Measurements from ENCODE around the gene CLCN4.

CLCN4 gene

GRCh38 chrX:10235851-10236250 lies 79.1 kb downstream of the CLCN4 start:
- no peak for TF ChIP-seq GATA1 (IDR thresholded peaks at IDR 0.05; ENCODE audit: low read depth, low read length)
- no peak for TF ChIP-seq POLR2A (IDR thresholded peaks at IDR 0.05; ENCODE audit: low read length)
- DNase-seq = no peak

DNA sequence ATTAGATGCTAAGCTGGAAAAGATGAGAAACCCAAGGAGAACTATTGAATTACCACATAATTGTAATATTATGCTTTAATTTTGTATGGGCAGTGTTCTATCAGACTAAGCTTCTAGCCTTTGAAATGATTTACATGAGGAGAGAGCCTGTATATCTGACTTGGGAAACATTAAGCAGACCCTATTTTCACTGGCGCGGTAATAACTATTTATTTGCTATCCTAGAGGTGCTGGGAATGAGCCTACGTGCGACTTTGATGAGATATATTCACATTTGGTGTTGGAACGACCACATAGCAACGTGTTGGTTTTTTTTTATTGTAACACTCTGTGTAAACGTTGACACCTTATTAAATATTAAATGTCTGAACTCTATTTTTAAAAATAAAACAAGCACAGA lies 80.5 kb downstream of the CLCN4 start:
- no peak for DNase-seq
- TF ChIP-seq GATA1 (IDR thresholded peaks at IDR 0.05; ENCODE audit: low read depth, low read length) = no peak
- TF ChIP-seq POLR2A (IDR thresholded peaks at IDR 0.05; ENCODE audit: low read length) = no peak

- DNase-seq = no peak
- no peak for TF ChIP-seq POLR2A (IDR thresholded peaks at IDR 0.05; ENCODE audit: low read length)
- TF ChIP-seq GATA1 (IDR thresholded peaks at IDR 0.05; ENCODE audit: low read depth, low read length) = no peak
Measured at GRCh38 chrX:10239611-10240064, 82.9 kb downstream of the CLCN4 start.

GRCh38 chrX:10240918-10241317 lies 84.1 kb downstream of the CLCN4 start:
- TF ChIP-seq POLR2A (IDR thresholded peaks at IDR 0.05; ENCODE audit: low read length) = no peak
- no peak for TF ChIP-seq GATA1 (IDR thresholded peaks at IDR 0.05; ENCODE audit: low read depth, low read length)
- DNase-seq = no peak

- DNase-seq = no peak
Measured at GRCh38 chrX:10242026-10242425, 85.3 kb downstream of the CLCN4 start.

DNA sequence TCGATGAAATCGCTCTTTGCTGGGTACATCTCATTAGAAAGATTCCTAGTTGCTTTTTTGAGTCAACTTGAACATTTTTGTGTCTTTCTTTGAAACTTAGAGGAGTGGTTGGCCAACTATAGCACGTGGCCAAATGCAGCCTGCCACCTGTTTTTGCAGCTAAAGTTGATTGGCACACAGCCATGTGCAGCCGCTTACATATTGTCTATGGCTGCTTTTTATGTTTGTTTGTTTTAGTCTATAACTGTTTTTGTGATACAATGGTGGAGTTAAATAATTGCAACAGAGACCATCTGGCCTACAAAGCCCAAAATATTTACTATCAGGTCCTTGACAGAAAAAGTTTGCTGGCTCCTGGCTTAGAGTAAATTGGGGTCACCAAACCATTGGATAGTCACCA lies 86.3 kb downstream of the CLCN4 start:
- TF ChIP-seq POLR2A (IDR thresholded peaks at IDR 0.05; ENCODE audit: low read length) (no peak), GATA1 (IDR thresholded peaks at IDR 0.05; ENCODE audit: low read depth, low read length) (no peak)
- DNase-seq = no peak

More at GRCh38 chrX:10242026-10242425, 85.3 kb downstream of the CLCN4 start:
- TF ChIP-seq POLR2A (IDR thresholded peaks at IDR 0.05; ENCODE audit: low read length) (no peak), GATA1 (IDR thresholded peaks at IDR 0.05; ENCODE audit: low read depth, low read length) (no peak)

DNA sequence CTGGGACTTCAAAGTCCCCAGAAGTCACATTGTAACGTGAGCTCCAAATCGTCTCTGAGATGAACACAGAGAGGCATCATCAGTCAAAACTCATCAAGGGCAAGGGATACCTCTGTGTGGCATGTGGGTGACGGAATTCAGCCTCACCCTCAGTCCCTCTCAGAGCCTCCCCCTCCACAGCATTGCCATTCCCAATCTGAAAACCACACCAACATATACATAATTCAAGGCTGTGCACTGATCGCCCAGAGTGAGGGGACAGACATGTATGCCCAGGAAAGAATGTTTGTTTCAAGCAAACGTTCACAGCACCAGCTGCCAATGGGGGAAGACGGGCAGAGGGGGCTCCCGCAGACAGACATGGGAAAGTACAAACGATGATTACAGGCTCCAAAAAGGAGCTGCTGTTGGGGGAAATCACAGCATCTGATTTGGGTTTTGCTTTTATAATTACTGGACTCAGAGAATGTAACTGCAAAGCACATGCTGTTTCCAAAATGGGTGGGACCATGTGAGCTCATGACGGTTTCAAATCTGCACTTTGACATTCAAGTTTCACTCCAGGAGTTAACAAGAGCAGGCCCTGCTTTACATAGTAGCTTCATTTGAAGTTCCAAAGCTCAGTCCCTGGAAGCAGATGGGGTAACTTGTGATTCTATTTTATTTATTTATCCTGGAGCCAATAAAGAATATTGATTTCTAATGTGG lies 88.3 kb downstream of the CLCN4 start:
- TF ChIP-seq GATA1 (IDR thresholded peaks at IDR 0.05; ENCODE audit: low read depth, low read length) (no peak), POLR2A (IDR thresholded peaks at IDR 0.05; ENCODE audit: low read length) (no peak)
- DNase-seq = no peak

DNA sequence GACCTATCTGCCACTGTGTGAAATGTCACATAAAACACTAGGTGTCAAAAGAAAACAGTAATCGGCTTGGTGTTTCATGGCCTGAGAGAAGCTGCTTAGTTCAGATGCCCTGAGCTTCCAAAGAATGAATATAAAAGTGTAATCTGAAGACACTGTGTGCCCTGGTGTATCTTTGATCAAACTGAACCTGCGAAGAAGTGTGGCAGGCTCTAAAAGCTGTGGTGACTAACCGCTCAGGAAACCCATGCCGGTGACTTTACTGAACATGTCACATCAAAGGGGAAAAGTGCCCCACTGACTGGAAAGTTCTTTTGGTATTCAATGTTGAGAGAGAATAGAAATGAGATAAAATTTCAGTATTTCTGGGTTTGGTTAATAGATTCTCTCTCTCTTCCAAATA lies 89.1 kb downstream of the CLCN4 start:
- TF ChIP-seq POLR2A (IDR thresholded peaks at IDR 0.05; ENCODE audit: low read length) = no peak
- TF ChIP-seq GATA1 (IDR thresholded peaks at IDR 0.05; ENCODE audit: low read depth, low read length) = no peak
- no peak for DNase-seq

GRCh38 chrX:10246297-10246696 lies 89.5 kb downstream of the CLCN4 start:
- TF ChIP-seq POLR2A (IDR thresholded peaks at IDR 0.05; ENCODE audit: low read length) (no peak), GATA1 (IDR thresholded peaks at IDR 0.05; ENCODE audit: low read depth, low read length) (no peak)
- no peak for DNase-seq

- no peak for DNase-seq
- no peak for TF ChIP-seq GATA1 (IDR thresholded peaks at IDR 0.05; ENCODE audit: low read depth, low read length)
- no peak for TF ChIP-seq POLR2A (IDR thresholded peaks at IDR 0.05; ENCODE audit: low read length)
Measured at GRCh38 chrX:10246846-10247245, 90.1 kb downstream of the CLCN4 start.

GRCh38 chrX:10254739-10255138 lies 98.0 kb downstream of the CLCN4 start:
- DNase-seq = peak in 1 of 2 experiments; percentile 1
- TF ChIP-seq POLR2A (IDR thresholded peaks at IDR 0.05; ENCODE audit: low read length) (no peak), GATA1 (IDR thresholded peaks at IDR 0.05; ENCODE audit: low read depth, low read length) (no peak)

DNA sequence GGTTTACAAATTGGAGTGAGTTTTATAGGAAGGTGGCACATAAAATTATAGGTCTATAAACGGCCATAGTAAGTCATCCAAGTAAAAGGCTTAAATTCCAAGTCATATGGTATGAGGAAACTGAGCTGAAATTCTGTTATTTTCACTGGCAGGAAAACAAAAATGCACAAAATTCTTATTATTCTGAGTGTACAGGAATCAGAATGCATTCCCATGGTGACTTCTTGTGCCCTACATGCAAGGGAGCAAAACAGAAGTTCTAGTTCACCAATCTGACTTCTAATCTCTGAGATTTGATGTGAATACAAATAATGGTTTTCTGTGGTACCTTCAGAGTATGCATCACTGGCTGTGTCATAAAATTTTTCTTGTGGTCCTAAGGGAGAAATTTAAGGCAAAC lies 102.9 kb downstream of the CLCN4 start:
- TF ChIP-seq GATA1 (IDR thresholded peaks at IDR 0.05; ENCODE audit: low read depth, low read length) (no peak), POLR2A (IDR thresholded peaks at IDR 0.05; ENCODE audit: low read length) (no peak)
- DNase-seq = no peak

DNA sequence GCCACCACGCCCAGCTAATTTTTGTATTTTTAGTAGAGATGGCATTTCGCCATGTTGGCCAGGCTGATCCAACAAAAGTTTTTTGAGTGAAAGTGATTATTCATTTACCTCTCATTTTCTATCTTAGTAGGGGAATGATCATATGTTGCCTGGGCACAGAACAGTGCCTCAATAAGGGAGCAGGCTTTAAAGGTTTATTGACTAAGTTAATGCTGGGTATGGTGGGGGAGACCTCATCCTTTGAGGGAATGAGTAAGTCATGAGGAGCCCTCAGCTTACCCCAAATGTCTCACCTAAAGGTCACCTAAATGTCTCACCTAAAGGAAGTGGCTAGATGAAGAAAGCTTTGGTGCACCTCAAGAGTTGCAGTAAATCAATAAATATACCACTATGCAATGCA lies 109.0 kb downstream of the CLCN4 start:
- no peak for TF ChIP-seq GATA1 (IDR thresholded peaks at IDR 0.05; ENCODE audit: low read depth, low read length)
- TF ChIP-seq POLR2A (IDR thresholded peaks at IDR 0.05; ENCODE audit: low read length) = no peak
- DNase-seq = no peak

- TF ChIP-seq POLR2A (IDR thresholded peaks at IDR 0.05; ENCODE audit: low read length) = no peak
- TF ChIP-seq GATA1 (IDR thresholded peaks at IDR 0.05; ENCODE audit: low read depth, low read length) = no peak
- no peak for DNase-seq
Measured at GRCh38 chrX:10278716-10279115, 121.9 kb downstream of the CLCN4 start.

DNA sequence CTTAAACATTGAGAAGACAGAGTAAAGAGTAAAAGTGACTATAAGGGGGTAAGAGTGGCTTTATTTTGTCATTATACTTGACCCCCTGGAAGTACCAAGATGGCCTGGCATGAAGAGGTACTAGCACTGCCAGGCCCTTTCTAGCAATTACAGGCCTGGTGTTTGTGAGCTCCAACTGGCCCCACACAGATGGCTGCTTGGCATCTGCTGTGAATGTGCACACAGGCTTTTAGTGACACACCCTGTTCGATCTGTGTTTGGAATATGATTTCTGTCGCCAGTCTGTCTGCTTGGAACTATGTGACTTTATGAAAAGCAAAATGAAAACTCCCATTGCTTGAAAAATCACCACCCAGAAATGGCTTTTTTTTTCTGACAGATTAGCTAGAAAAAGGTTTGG lies 123.3 kb downstream of the CLCN4 start:
- no peak for DNase-seq
- TF ChIP-seq POLR2A (IDR thresholded peaks at IDR 0.05; ENCODE audit: low read length) (no peak), GATA1 (IDR thresholded peaks at IDR 0.05; ENCODE audit: low read depth, low read length) (no peak)

Measured in erythroblast (primary cell).